Esophagus squamous epithelium (tissue), 5 donors: ENCODE results near the gene UBTD1. TPM values are rescaled to one million over a fixed set of nuclear protein-coding genes. Genes with fewer than 3 reads are reported as not detected.

Experiments used
- DNase-seq: peaks from one replicate; lab custom pipeline; 2025; lab: John Stamatoyannopoulos, UW
- H3K27ac ChIP-seq, 4 donors: fragments of 200-600 bp; sonication (generic); one replicate each; pipeline ENCODE4 v1.5.1; 2016 to 2019; ENCODE audit warnings: mild to moderate bottlenecking in 1 of 4
- H3K27me3 ChIP-seq, 4 donors: fragments of 200-600 bp; sonication (generic); 1 replicate in 3 of 4; 2 replicates in 1 of 4; pipeline versions ENCODE4 v1.5.1 to v1.6.0; 2017 to 2021; ENCODE audit warnings: antibody characterized with exemption in 1 of 4
- H3K36me3 ChIP-seq, 3 donors: fragments of 200-600 bp; sonication (generic); one replicate each; pipeline ENCODE4 v1.5.1; 2016 to 2019
- H3K4me1 ChIP-seq, 3 donors: fragments of 200-600 bp; sonication (generic); one replicate each; pipeline ENCODE4 v1.5.1; 2017 to 2019
- H3K4me3 ChIP-seq, 4 donors: fragments of 200-600 bp; sonication (generic); 1 replicate in 3 of 4; 2 replicates in 1 of 4; pipeline ENCODE4 v1.5.1; 2016 to 2019; ENCODE audit warnings: mild to moderate bottlenecking in 2 of 4, moderate library complexity in 1 of 4
- H3K9me3 ChIP-seq, 3 donors: fragments of 200-600 bp; sonication (generic); one replicate each; pipeline ENCODE4 v1.5.1; 2016 to 2019
- POLR2A ChIP-seq, 4 donors: fragments of 450-650 bp; IDR thresholded peaks; one replicate each; pipeline ENCODE4 v1.6.1; 2017; ENCODE audit warnings: antibody characterized with exemption in 4 of 4, mild to moderate bottlenecking in 4 of 4, moderate library complexity in 3 of 4
- WGBS, 2 donors: methylation state at CpG; one replicate each; pipeline ENCODE4 v1.1.5; 2018; 5-methylcytosine and 5-hydroxymethylcytosine counted together
- intact Hi-C: fragments of 100-400 bp; cut with DNase I; formaldehyde crosslinking; loops from one replicate; pipeline ENCODE4 v1.15.0; 2022
- total RNA-seq, 4 donors: library from RNA; depleted of rRNA; stranded (reverse); fragments of >200 nt; gene quantifications; one replicate each; pipeline ENCODE4 v1.1.0, GENCODE V29; 2016
- TF ChIP-seq, protein P1 (sequence below), 6 experiments: fragments of 450-650 bp in 4 of 6; fragments of 200-600 bp in 2 of 6; sonication (generic) in 2 of 6; IDR thresholded peaks; one replicate each; pipeline ENCODE4 v1.5.1; 2016 to 2019; ENCODE audit warnings: antibody characterized with exemption in 6 of 6, mild to moderate bottlenecking in 4 of 6, moderate library complexity in 4 of 6
- donor health status: DM: yes; HTN: yes; CAD: no.

The UBTD1 gene
- total RNA-seq, 4 donors from 2014 or later: 4.3 to 8.5 (median 5.8) TPM

DNA sequence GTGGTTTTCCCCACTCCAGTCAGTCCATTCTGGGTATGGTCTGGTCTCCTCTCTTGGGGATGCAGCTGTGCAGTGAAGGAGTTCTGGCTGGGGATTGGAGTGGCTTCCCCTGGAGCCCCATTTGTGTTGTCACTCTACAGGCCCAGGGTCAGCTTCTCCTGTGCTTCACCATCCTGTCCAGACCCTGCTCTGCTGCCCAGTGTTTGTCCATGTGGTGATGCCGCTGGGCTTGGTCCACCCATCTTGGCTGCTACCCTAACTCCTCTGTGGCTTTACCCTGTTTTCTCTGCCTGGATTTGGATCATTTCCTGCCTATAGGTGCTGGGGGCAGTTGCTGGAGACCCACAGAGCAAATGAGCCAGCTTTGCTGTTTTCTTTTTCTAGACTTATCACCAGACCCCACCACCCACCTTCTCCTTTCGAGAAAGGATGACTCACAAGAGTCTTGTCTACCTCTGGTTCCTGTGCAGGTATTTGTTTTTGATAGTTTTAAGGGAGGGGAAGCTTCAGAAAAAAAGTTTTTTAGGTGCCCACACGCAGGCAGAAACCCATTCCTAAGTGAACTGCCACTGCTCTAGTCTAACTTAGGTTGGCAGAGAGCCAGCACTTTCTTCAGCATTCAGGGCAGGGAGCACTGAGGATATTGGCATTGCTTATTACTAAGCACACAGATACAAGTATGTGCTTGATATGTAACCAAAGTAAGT lies 44.2 kb upstream of the UBTD1 start:
- no peak overlapping the region for H3K4me3 ChIP-seq

DNA sequence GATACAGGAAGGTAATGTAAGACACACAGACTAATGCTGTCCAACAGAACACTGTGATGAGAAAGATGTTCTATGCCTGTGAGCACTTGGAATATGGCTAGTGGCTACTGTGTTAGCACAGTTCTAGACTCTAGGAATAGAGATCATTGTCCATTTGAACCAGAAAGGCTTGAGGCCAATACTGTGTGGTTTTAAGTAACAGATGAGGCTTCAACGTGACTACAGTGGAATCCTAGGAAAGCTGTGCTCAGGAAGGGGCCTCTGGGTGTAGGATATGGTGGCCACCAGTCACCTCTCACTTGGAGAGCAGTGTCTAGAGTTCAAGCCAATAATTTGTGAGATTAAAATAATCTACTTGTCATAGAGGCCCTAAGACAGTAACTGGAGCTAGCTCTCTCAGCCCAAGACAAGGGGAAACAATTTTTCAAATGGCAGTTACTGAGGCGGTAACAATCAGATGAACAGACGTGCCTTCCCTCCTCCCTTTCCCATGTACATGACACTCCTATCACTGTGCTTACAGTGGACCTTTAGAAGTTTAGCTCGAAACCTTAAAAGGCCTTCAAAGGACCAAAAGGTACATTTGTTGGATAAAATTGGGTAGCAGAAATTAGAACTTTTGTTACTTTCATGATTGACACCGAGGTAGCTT lies 42.6 kb upstream of the UBTD1 start:
- intact Hi-C loops: no loop called here

More for the DNA sequence above, 44.2 kb upstream of the UBTD1 start:
- Histone ChIP-seq H3K36me3 (peaks cover 16 to 87% (median 34%) of the 10 kb centered on the region in 3 donors), H3K9me3 (no peaks in the 10 kb centered on the region), H3K4me1 (peaks cover 0 to 44% (median 10%) of the 10 kb centered on the region in 3 donors), H3K27ac (peak overlapping the region in 1 of 4 donors; percentile 45), H3K27me3 (no peaks in the 10 kb centered on the region)
- DNase-seq: no peak
- TF ChIP-seq, protein P1, sequence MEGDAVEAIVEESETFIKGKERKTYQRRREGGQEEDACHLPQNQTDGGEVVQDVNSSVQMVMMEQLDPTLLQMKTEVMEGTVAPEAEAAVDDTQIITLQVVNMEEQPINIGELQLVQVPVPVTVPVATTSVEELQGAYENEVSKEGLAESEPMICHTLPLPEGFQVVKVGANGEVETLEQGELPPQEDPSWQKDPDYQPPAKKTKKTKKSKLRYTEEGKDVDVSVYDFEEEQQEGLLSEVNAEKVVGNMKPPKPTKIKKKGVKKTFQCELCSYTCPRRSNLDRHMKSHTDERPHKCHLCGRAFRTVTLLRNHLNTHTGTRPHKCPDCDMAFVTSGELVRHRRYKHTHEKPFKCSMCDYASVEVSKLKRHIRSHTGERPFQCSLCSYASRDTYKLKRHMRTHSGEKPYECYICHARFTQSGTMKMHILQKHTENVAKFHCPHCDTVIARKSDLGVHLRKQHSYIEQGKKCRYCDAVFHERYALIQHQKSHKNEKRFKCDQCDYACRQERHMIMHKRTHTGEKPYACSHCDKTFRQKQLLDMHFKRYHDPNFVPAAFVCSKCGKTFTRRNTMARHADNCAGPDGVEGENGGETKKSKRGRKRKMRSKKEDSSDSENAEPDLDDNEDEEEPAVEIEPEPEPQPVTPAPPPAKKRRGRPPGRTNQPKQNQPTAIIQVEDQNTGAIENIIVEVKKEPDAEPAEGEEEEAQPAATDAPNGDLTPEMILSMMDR (IDR thresholded peaks at IDR 0.05): no peak
- TF ChIP-seq POLR2A (IDR thresholded peaks at IDR 0.05): no peak
- 33 to 57% methylated on average over 1 to 3 of the region's 3 CpGs for WGBS, 2 donors
- intact Hi-C loops: no loop called here

DNA sequence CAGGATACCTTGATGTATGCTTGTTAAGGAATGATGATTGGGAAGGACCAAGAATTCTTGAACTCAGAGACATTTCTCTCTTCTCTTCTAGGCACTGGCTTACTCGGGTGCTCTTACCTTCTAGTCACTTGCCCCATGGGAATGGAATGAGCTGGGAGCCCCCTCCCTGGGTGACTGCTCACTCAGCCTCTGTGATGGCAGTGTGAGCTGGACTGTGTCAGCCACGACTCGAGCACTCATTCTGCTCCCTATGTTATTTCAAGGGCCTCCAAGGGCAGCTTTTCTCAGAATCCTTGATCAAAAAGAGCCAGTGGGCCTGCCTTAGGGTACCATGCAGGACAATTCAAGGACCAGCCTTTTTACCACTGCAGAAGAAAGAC lies 42.0 kb upstream of the UBTD1 start:
- no peak for DNase-seq
- H3K4me3 ChIP-seq: no peak overlapping the region
- H3K4me1 ChIP-seq: peaks cover 0 to 28% (median 2%) of the 10 kb centered on the region in 3 donors
- WGBS, 2 donors: 64 to 78% methylated on average over 1 to 2 of the region's 3 CpGs
- no peak overlapping the region for H3K27ac ChIP-seq
- peaks cover 38 to 99% (median 56%) of the 10 kb centered on the region in 3 donors for H3K36me3 ChIP-seq
- no peaks in the 10 kb centered on the region for H3K9me3 ChIP-seq
- H3K27me3 ChIP-seq: no peaks in the 10 kb centered on the region
- intact Hi-C loops: no loop called here
- TF ChIP-seq POLR2A (IDR thresholded peaks at IDR 0.05): no peak

More for the DNA sequence above, 42.6 kb upstream of the UBTD1 start:
- Histone ChIP-seq H3K27ac (no peak overlapping the region), H3K4me1 (peaks cover 0 to 33% (median 3%) of the 10 kb centered on the region in 3 donors), H3K36me3 (peaks cover 33 to 99% (median 51%) of the 10 kb centered on the region in 3 donors), H3K9me3 (no peaks in the 10 kb centered on the region), H3K27me3 (no peaks in the 10 kb centered on the region), H3K4me3 (no peak overlapping the region)
- 60 to 84% methylated on average over 5 of the region's 5 CpGs for WGBS, 2 donors
- TF ChIP-seq POLR2A (IDR thresholded peaks at IDR 0.05): no peak
- TF ChIP-seq, protein P1 (IDR thresholded peaks at IDR 0.05): no peak
- no peak for DNase-seq

DNA sequence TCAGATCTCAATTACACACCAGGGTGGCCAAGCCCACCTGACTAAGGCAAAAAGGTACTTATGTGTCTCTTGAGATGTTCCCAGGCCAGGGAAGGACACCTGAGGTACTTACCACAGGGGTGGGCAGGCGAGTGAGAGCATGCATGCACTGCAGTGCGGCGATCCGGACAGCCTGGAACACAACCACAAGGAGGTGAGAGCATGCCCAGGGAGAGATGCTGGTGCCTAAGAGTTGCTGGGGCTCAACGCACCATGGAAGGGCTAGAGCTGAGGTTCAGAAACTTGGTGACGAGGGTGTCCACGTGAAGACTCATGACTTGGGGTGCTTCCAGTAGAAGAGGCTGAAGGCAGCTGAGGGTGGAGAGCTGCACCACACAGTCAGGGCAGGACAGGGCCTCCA lies 39.6 kb upstream of the UBTD1 start:
- H3K27ac ChIP-seq: no peak overlapping the region

DNA sequence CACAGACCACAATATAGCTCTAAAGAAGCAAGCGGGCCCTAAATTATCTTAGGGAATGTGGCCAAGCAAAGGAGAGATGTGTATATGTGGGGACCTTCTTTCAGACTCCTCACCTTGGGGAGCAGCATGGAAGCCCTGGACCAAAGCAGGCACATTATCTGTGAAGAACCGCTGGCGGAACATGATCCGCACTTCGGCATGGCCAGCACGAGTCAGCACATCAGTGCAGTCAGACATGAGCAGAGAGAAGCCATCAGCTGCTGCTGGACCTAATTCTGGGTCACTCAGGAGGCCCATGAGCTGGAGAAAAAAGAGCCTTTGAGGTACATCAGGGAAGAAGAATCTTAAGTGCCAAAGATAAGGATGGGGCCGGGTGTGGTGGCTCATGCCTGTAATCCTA lies 38.8 kb upstream of the UBTD1 start:
- Histone ChIP-seq H3K4me1 (peaks cover 0 to 21% (median 0%) of the 10 kb centered on the region in 3 donors), H3K36me3 (peaks cover 47 to 100% (median 67%) of the 10 kb centered on the region in 3 donors)
- 76 to 82% methylated on average over 7 of the region's 7 CpGs for WGBS, 2 donors

More for the DNA sequence above, 39.6 kb upstream of the UBTD1 start:
- H3K27me3 ChIP-seq: no peaks in the 10 kb centered on the region
- TF ChIP-seq, protein P1 (IDR thresholded peaks at IDR 0.05): no peak
- no peak for TF ChIP-seq POLR2A (IDR thresholded peaks at IDR 0.05)
- DNase-seq: no peak
- H3K4me3 ChIP-seq: no peak overlapping the region
- intact Hi-C loops: no loop called here
- no peaks in the 10 kb centered on the region for H3K9me3 ChIP-seq
- WGBS, 2 donors: 82 to 85% methylated on average over 7 of the region's 7 CpGs
- peaks cover 44 to 99% (median 66%) of the 10 kb centered on the region in 3 donors for H3K36me3 ChIP-seq
- peaks cover 0 to 21% (median 2%) of the 10 kb centered on the region in 3 donors for H3K4me1 ChIP-seq

More for the DNA sequence above, 38.8 kb upstream of the UBTD1 start:
- DNase-seq: no peak
- TF ChIP-seq POLR2A (IDR thresholded peaks at IDR 0.05): no peak
- TF ChIP-seq, protein P1 (IDR thresholded peaks at IDR 0.05): no peak
- Histone ChIP-seq H3K9me3 (no peaks in the 10 kb centered on the region), H3K27me3 (no peaks in the 10 kb centered on the region), H3K27ac (no peak overlapping the region), H3K4me3 (no peak overlapping the region)
- intact Hi-C loops: loop anchor here (10.0 kb wide), 1 partner anchor 95 kb away; no protein-coding TSS in a partner anchor
